GM12878 (cell line): ENCODE measurements around the gene RALGPS1. TPM values are rescaled to one million over a fixed set of nuclear protein-coding genes. Genes with fewer than 3 reads are reported as not detected.

ENCODE experiments used
- ATAC-seq: fragments of 200-7000 bp; cut with Tn5 transposase; 3 replicates; pipeline ENCODE4 v1.9.1; 2020; ENCODE audit warnings: mild to moderate bottlenecking, moderate library complexity
- BruUV-seq: library from RNA; stranded (reverse); fragments of 400-500 nt; replicated peaks from 2 replicates; lab custom pipeline; 2021; lab: Mats Ljungman, UMichigan
- CTCF ChIA-PET: fragments of 300-600 bp; sonication (Branson Sonifier 250); formaldehyde crosslinking; extraction: SDS; loops from one replicate; lab custom pipeline; 2021; ENCODE audit warnings: inconsistent platforms; lab: Yijun Ruan, JAX
- POLR2A ChIA-PET: fragments of 350-600 bp; formaldehyde crosslinking; extraction: SDS; loops from one replicate; lab custom pipeline; 2021; ENCODE audit warnings: inconsistent platforms; lab: Charles Lee
- RAD21 ChIA-PET: fragments of 300-600 bp; sonication (Branson Sonifier 250); formaldehyde crosslinking; loops from one replicate; lab custom pipeline; 2023; ENCODE audit warnings: antibody characterized with exemption; ENCODE audit not compliant: unreplicated experiment; lab: Charles Lee
- SMC1A ChIA-PET: fragments of 300-600 bp; sonication (Branson Sonifier 250); formaldehyde crosslinking; loops from one replicate; lab custom pipeline; 2023; ENCODE audit not compliant: unreplicated experiment, uncharacterized antibody; lab: Charles Lee
- DNase-seq: peaks from one replicate; pipeline ENCODE4 v3.0.0-alpha.2; 2011; ENCODE audit warnings: low read depth, low spot score
- FAIRE-seq: peaks from 3 replicates; lab custom pipeline; 2011; peaks lifted over from hg19 to GRCh38; lab: Jason Lieb, UNC
- H2AFZ ChIP-seq: 2 replicates; pipeline ENCODE4 v1.6.0; 2011; ENCODE audit warnings: low read depth, low read length, control low read depth; ENCODE audit not compliant: control insufficient read depth
- H3K27ac ChIP-seq: 2 replicates; pipeline ENCODE4 v1.5.1; 2011; ENCODE audit warnings: control low read depth; ENCODE audit not compliant: control insufficient read depth, insufficient read depth
- H3K27me3 ChIP-seq, 2 experiments: replicated peaks in 1 of 2; 2 replicates each; pipeline versions ENCODE4 v1.6.0 to v1.6.1; 2011; ENCODE audit warnings: low read length in 1 of 2; ENCODE audit not compliant: control insufficient read depth in 2 of 2, insufficient read depth in 2 of 2
- H3K36me3 ChIP-seq, 2 experiments: 2 replicates each; pipeline ENCODE4 v1.5.1; 2011; ENCODE audit warnings: low read length in 1 of 2; ENCODE audit not compliant: control insufficient read depth in 2 of 2, insufficient read depth in 2 of 2
- H3K4me1 ChIP-seq: 2 replicates; pipeline ENCODE4 v1.6.1; 2011; ENCODE audit warnings: mild to moderate bottlenecking, low read length, moderate library complexity, mixed read lengths; ENCODE audit not compliant: control insufficient read depth, insufficient read depth
- H3K4me2 ChIP-seq: 2 replicates; pipeline ENCODE4 v1.6.0; 2011; ENCODE audit warnings: control low read depth; ENCODE audit not compliant: control insufficient read depth, insufficient read depth
- H3K4me3 ChIP-seq: fragments of 200-600 bp; sonication (generic); 2 replicates; pipeline ENCODE4 v1.5.1; 2016
- H3K79me2 ChIP-seq: 2 replicates; pipeline ENCODE4 v1.6.0; 2011; ENCODE audit warnings: low read length; ENCODE audit not compliant: control insufficient read depth, insufficient read depth
- H3K9ac ChIP-seq: 2 replicates; pipeline ENCODE4 v1.8.0; 2011; ENCODE audit warnings: low read length, control low read depth, mixed read lengths; ENCODE audit not compliant: control insufficient read depth, insufficient read depth
- H3K9me3 ChIP-seq: replicated peaks from 3 replicates; pipeline ENCODE4 v1.5.1; 2011; ENCODE audit warnings: mild to moderate bottlenecking, low read length; ENCODE audit not compliant: control insufficient read depth, insufficient read depth
- H4K20me1 ChIP-seq: 2 replicates; pipeline ENCODE4 v1.6.0; 2011; ENCODE audit not compliant: control insufficient read depth, insufficient read depth
- CREM ChIP-seq: IDR thresholded peaks from 2 replicates; pipeline ENCODE4 v1.6.1; 2014; ENCODE audit warnings: antibody characterized with exemption, low read depth
- EED ChIP-seq: sonication (generic); IDR thresholded peaks from 2 replicates; pipeline ENCODE4 v1.6.1; 2016; ENCODE audit warnings: antibody characterized with exemption, low read depth
- FOXM1 ChIP-seq: IDR thresholded peaks from 2 replicates; pipeline ENCODE4 v1.6.1; 2012; ENCODE audit warnings: low read depth, mild to moderate bottlenecking, inconsistent platforms, low read length, moderate library complexity
- PML ChIP-seq: IDR thresholded peaks from 2 replicates; pipeline ENCODE4 v1.6.1; 2012; ENCODE audit warnings: low read length, inconsistent platforms
- SIN3A ChIP-seq: IDR thresholded peaks from 2 replicates; pipeline ENCODE4 v1.6.1; 2012; ENCODE audit warnings: low read depth, low read length, improper control_type of control experiment
- TAF1 ChIP-seq: IDR thresholded peaks from 2 replicates; pipeline ENCODE4 v1.6.1; 2011; ENCODE audit warnings: mild to moderate bottlenecking, low read depth, low read length, borderline replicate concordance
- WGBS: methylation state at CpG from one replicate; pipeline ENCODE4 v1.1.6; 2016; ENCODE audit warnings: low lambda C conversion rate; ENCODE audit not compliant: insufficient replicate concordance, insufficient coverage; ENCODE audit errors: missing lambda C conversion rate; 5-methylcytosine and 5-hydroxymethylcytosine counted together
- in situ Hi-C: fragments of 300-500 bp; cut with MboI; formaldehyde crosslinking; loops from 9 replicates; pipeline ENCODE4 v1.14.3; 2018; ENCODE audit warnings: mixed read lengths
- intact Hi-C: fragments of 100-400 bp; cut with micrococcal nuclease; formaldehyde crosslinking; loops from one replicate; pipeline ENCODE4 v1.14.2; 2022; ENCODE audit not compliant: unreplicated experiment
- polyA plus RNA-seq, 11 experiments: library from polyadenylated mRNA; depleted of rRNA in 4 of 11; unstranded in 6 of 11; stranded (reverse) in 5 of 11; fragments of >200 nt; fragmentation: Nextera tagmentation in 4 of 11; fragmentation: Illumina TruSeq in 1 of 11; extraction: Ambion mirVana in 4 of 11; extraction: Trizol in 1 of 11; gene quantifications; 1 replicate in 1 of 11; 2 replicates in 10 of 11; pipeline versions ENCODE4 v1.2.1 to v1.2.3, GENCODE V29; 2011 to 2016; ENCODE audit warnings: inconsistent platforms in 2 of 11, missing spikeins in 2 of 11, low read depth in 1 of 11
- total RNA-seq, 4 experiments: library from RNA; depleted of rRNA in 3 of 4; stranded (reverse); fragments of >200 nt in 3 of 4; fragmentation: Illumina TruSeq in 1 of 4; extraction: Trizol in 1 of 4; gene quantifications; 2 replicates each; pipeline versions ENCODE4 v1.2.1 to v1.2.3, GENCODE V29; 2013 to 2021
- TF ChIP-seq, protein P1 (sequence below): IDR thresholded peaks from 2 replicates; pipeline ENCODE4 v1.6.1; 2012; ENCODE audit warnings: improper control_type of control experiment, low read depth, low read length; ENCODE audit not compliant: insufficient replicate concordance
- TF ChIP-seq, protein P2 (sequence below): fragments of 150-350 bp; IDR thresholded peaks from 2 replicates; pipeline ENCODE4 v1.6.1; 2014; ENCODE audit warnings: mild to moderate bottlenecking, low read depth, low read length
- TF ChIP-seq, protein P3 (sequence below): fragments of 150-350 bp; IDR thresholded peaks from 2 replicates; pipeline ENCODE4 v1.6.1; 2016; ENCODE audit warnings: low read depth, low read length

RALGPS1 gene
- total and polyA plus RNA-seq, 10 of the 15 experiments (the other 5 are each of a cell fraction or from before 2014, with no cell fraction given): 0.13 to 5.6 (median 2.7) TPM

- TF ChIP-seq, protein P1, sequence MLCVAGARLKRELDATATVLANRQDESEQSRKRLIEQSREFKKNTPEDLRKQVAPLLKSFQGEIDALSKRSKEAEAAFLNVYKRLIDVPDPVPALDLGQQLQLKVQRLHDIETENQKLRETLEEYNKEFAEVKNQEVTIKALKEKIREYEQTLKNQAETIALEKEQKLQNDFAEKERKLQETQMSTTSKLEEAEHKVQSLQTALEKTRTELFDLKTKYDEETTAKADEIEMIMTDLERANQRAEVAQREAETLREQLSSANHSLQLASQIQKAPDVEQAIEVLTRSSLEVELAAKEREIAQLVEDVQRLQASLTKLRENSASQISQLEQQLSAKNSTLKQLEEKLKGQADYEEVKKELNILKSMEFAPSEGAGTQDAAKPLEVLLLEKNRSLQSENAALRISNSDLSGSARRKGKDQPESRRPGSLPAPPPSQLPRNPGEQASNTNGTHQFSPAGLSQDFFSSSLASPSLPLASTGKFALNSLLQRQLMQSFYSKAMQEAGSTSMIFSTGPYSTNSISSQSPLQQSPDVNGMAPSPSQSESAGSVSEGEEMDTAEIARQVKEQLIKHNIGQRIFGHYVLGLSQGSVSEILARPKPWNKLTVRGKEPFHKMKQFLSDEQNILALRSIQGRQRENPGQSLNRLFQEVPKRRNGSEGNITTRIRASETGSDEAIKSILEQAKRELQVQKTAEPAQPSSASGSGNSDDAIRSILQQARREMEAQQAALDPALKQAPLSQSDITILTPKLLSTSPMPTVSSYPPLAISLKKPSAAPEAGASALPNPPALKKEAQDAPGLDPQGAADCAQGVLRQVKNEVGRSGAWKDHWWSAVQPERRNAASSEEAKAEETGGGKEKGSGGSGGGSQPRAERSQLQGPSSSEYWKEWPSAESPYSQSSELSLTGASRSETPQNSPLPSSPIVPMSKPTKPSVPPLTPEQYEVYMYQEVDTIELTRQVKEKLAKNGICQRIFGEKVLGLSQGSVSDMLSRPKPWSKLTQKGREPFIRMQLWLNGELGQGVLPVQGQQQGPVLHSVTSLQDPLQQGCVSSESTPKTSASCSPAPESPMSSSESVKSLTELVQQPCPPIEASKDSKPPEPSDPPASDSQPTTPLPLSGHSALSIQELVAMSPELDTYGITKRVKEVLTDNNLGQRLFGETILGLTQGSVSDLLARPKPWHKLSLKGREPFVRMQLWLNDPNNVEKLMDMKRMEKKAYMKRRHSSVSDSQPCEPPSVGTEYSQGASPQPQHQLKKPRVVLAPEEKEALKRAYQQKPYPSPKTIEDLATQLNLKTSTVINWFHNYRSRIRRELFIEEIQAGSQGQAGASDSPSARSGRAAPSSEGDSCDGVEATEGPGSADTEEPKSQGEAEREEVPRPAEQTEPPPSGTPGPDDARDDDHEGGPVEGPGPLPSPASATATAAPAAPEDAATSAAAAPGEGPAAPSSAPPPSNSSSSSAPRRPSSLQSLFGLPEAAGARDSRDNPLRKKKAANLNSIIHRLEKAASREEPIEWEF: no peak
- no peak for TF ChIP-seq EED
Measured at GRCh38 chr9:127142931-127143464, 228.4 kb downstream of the RALGPS1 start (continued).

GRCh38 chr9:127143920-127144465 is 229.4 kb downstream of the RALGPS1 start:
- H3K4me1 ChIP-seq: no peaks in the 10 kb centered on the region
- in situ Hi-C loops: no loop called here
- H3K27me3 ChIP-seq: no peaks in the 10 kb centered on the region
- no peaks in the 10 kb centered on the region for H3K36me3 ChIP-seq
- ChIA-PET RAD21 (no interaction called here), POLR2A (no interaction called here), SMC1A (interaction anchor here (0.6 to 2.4 kb wide), 5 partner anchors 9 to 277 kb away, joined by 3 to 11 read pairs (median 4); no protein-coding TSS in a partner anchor)
- H3K9ac ChIP-seq: no peak overlapping the region
- no peak overlapping the region for H3K4me3 ChIP-seq
- ATAC-seq: no peak
- no peak for FAIRE-seq
- no peak overlapping the region for H3K4me2 ChIP-seq
- no peak overlapping the region for H2AFZ ChIP-seq
- no peaks in the 10 kb centered on the region for H4K20me1 ChIP-seq
- no peak overlapping the region for H3K27ac ChIP-seq
- TF ChIP-seq CREM (no peak), TAF1 (no peak), SIN3A (no peak), PML (no peak), FOXM1 (no peak)
- TF ChIP-seq, protein P2, sequence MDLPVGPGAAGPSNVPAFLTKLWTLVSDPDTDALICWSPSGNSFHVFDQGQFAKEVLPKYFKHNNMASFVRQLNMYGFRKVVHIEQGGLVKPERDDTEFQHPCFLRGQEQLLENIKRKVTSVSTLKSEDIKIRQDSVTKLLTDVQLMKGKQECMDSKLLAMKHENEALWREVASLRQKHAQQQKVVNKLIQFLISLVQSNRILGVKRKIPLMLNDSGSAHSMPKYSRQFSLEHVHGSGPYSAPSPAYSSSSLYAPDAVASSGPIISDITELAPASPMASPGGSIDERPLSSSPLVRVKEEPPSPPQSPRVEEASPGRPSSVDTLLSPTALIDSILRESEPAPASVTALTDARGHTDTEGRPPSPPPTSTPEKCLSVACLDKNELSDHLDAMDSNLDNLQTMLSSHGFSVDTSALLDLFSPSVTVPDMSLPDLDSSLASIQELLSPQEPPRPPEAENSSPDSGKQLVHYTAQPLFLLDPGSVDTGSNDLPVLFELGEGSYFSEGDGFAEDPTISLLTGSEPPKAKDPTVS: no peak
- TF ChIP-seq, protein P3, sequence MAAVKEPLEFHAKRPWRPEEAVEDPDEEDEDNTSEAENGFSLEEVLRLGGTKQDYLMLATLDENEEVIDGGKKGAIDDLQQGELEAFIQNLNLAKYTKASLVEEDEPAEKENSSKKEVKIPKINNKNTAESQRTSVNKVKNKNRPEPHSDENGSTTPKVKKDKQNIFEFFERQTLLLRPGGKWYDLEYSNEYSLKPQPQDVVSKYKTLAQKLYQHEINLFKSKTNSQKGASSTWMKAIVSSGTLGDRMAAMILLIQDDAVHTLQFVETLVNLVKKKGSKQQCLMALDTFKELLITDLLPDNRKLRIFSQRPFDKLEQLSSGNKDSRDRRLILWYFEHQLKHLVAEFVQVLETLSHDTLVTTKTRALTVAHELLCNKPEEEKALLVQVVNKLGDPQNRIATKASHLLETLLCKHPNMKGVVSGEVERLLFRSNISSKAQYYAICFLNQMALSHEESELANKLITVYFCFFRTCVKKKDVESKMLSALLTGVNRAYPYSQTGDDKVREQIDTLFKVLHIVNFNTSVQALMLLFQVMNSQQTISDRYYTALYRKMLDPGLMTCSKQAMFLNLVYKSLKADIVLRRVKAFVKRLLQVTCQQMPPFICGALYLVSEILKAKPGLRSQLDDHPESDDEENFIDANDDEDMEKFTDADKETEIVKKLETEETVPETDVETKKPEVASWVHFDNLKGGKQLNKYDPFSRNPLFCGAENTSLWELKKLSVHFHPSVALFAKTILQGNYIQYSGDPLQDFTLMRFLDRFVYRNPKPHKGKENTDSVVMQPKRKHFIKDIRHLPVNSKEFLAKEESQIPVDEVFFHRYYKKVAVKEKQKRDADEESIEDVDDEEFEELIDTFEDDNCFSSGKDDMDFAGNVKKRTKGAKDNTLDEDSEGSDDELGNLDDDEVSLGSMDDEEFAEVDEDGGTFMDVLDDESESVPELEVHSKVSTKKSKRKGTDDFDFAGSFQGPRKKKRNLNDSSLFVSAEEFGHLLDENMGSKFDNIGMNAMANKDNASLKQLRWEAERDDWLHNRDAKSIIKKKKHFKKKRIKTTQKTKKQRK: no peak
- TF ChIP-seq, all 136 proteins: peak for 0
- intact Hi-C loops: no loop called here
- Histone ChIP-seq H3K9me3 (no peaks in the 10 kb centered on the region; the same call in 2 of the 3 replicates), H3K79me2 (no peaks in the 10 kb centered on the region)
- no peak for DNase-seq
- 84% methylated on average over 8 of the region's 8 CpGs for WGBS
- CTCF ChIA-PET: interaction anchor here (1.6 kb wide), 1 partner anchor 175 kb away, joined by 3 read pairs; no protein-coding TSS in a partner anchor
- BruUV-seq: no TSS peak
